Parathyroid adenoma (tissue), 2 donors: ENCODE measurements around the gene PYGB.

Experiments
- H2AFZ ChIP-seq: fragments of 300-600 bp; sonication (generic); one replicate; pipeline ENCODE4 v1.7.0; 2017; ENCODE audit warnings: antibody characterized with exemption, mild to moderate bottlenecking
- H3K27ac ChIP-seq: fragments of 300-600 bp; sonication (generic); one replicate; pipeline ENCODE4 v1.7.0; 2017
- H3K27me3 ChIP-seq: fragments of 300-600 bp; sonication (generic); one replicate; pipeline ENCODE4 v1.7.0; 2017; ENCODE audit warnings: low read length; ENCODE audit not compliant: control insufficient read depth, insufficient read depth
- H3K36me3 ChIP-seq: fragments of 300-600 bp; sonication (generic); one replicate; pipeline ENCODE4 v1.7.0; 2017; ENCODE audit warnings: low read length; ENCODE audit not compliant: control insufficient read depth, insufficient read depth
- H3K4me1 ChIP-seq: fragments of 300-600 bp; sonication (generic); one replicate; pipeline ENCODE4 v1.7.0; 2017; ENCODE audit warnings: control low read depth
- H3K4me2 ChIP-seq: fragments of 300-600 bp; sonication (generic); one replicate; pipeline ENCODE4 v1.7.0; 2017; ENCODE audit warnings: low read length
- H3K4me3 ChIP-seq: fragments of 300-600 bp; sonication (generic); one replicate; pipeline ENCODE4 v1.7.0; 2017; ENCODE audit warnings: low read depth, low read length
- H3K79me2 ChIP-seq: fragments of 300-600 bp; sonication (generic); one replicate; pipeline ENCODE4 v1.7.0; 2017; ENCODE audit warnings: control low read depth
- H3K9ac ChIP-seq: fragments of 300-600 bp; sonication (generic); one replicate; pipeline ENCODE4 v1.7.0; 2017; ENCODE audit warnings: mild to moderate bottlenecking
- H3K9me3 ChIP-seq: fragments of 300-600 bp; sonication (generic); one replicate; pipeline ENCODE4 v1.7.0; 2017; ENCODE audit warnings: low read length; ENCODE audit not compliant: control insufficient read depth
- CTCF ChIP-seq: fragments of 300-600 bp; sonication (generic); IDR thresholded peaks from one replicate; pipeline ENCODE4 v1.7.0; 2017; ENCODE audit warnings: antibody characterized with exemption, mild to moderate bottlenecking
- donor health status: primary hyperparathyroidism.

PYGB gene

GRCh38 chr20:25344634-25345033 lies 96.7 kb downstream of the PYGB start:
- H3K9me3 ChIP-seq: no peaks in the 10 kb centered on the region
- no peak overlapping the region for H2AFZ ChIP-seq
- no peak overlapping the region for H3K9ac ChIP-seq
- H3K79me2 ChIP-seq: peaks cover 23% of the 10 kb centered on the region
- H3K27me3 ChIP-seq: no peaks in the 10 kb centered on the region
- no peak overlapping the region for H3K4me2 ChIP-seq
- no peak for TF ChIP-seq CTCF
- H3K36me3 ChIP-seq: no peaks in the 10 kb centered on the region
- H3K27ac ChIP-seq: no peak overlapping the region
- no peak overlapping the region for H3K4me3 ChIP-seq
- H3K4me1 ChIP-seq: peaks cover 2% of the 10 kb centered on the region

GRCh38 chr20:25345721-25346120 lies 97.8 kb downstream of the PYGB start:
- Histone ChIP-seq H3K27me3 (no peaks in the 10 kb centered on the region), H3K9ac (no peak overlapping the region), H3K4me1 (no peaks in the 10 kb centered on the region), H3K79me2 (peaks cover 21% of the 10 kb centered on the region), H3K36me3 (no peaks in the 10 kb centered on the region), H3K4me3 (no peak overlapping the region), H2AFZ (no peak overlapping the region), H3K9me3 (no peaks in the 10 kb centered on the region), H3K27ac (no peak overlapping the region), H3K4me2 (no peak overlapping the region)
- no peak for TF ChIP-seq CTCF

- no peak overlapping the region for H2AFZ ChIP-seq
- no peak for TF ChIP-seq CTCF
- no peaks in the 10 kb centered on the region for H3K36me3 ChIP-seq
- peaks cover 17% of the 10 kb centered on the region for H3K79me2 ChIP-seq
- H3K27ac ChIP-seq: no peak overlapping the region
- H3K9ac ChIP-seq: no peak overlapping the region
- H3K4me1 ChIP-seq: no peaks in the 10 kb centered on the region
- H3K4me3 ChIP-seq: no peak overlapping the region
- H3K9me3 ChIP-seq: no peaks in the 10 kb centered on the region
- H3K4me2 ChIP-seq: no peak overlapping the region
- H3K27me3 ChIP-seq: no peaks in the 10 kb centered on the region
These were observed 98.5 kb downstream of the PYGB start for GRCh38 chr20:25346349-25346748.
